DND-41 (cell line): ENCODE results near the gene WTIP.
"Not testable (repeated sequence)": the region's sequence is repeated elsewhere in the genome, so short reads cannot be mapped to it uniquely, and the experiment has no call there.

Experiments used
- ATAC-seq: fragments of 200-7000 bp; cut with Tn5 transposase; 3 replicates; pipeline ENCODE4 v1.9.1; 2021; ENCODE audit warnings: low read depth; ENCODE audit not compliant: insufficient read depth
- DNase-seq: peaks from one replicate; pipeline ENCODE4 v3.0.0-alpha.2; 2020
- H2AFZ ChIP-seq: 2 replicates; pipeline ENCODE4 v1.6.0; 2012; ENCODE audit warnings: low read depth, low read length
- H3K27ac ChIP-seq: 2 replicates; pipeline ENCODE4 v1.5.1; 2012; ENCODE audit warnings: low read length, inconsistent platforms
- H3K27me3 ChIP-seq: fragments of 200-600 bp; sonication (generic); 2 replicates; pipeline ENCODE4 v1.6.0; 2012; ENCODE audit warnings: low read length, mild to moderate bottlenecking, inconsistent platforms; ENCODE audit not compliant: insufficient read depth, poor library complexity
- H3K36me3 ChIP-seq: 2 replicates; pipeline ENCODE4 v1.5.1; 2012; ENCODE audit warnings: low read length, inconsistent platforms; ENCODE audit not compliant: insufficient read depth
- H3K4me1 ChIP-seq: 2 replicates; pipeline ENCODE4 v1.5.1; 2012; ENCODE audit warnings: mild to moderate bottlenecking, low read length; ENCODE audit not compliant: insufficient read depth
- H3K4me2 ChIP-seq: 2 replicates; pipeline ENCODE4 v1.6.0; 2012; ENCODE audit warnings: mild to moderate bottlenecking, moderate library complexity, low read length, inconsistent platforms; ENCODE audit not compliant: insufficient read depth
- H3K4me3 ChIP-seq, 2 experiments: fragments of 200-600 bp in 1 of 2; shearing (Covaris generic) in 1 of 2; 2 replicates each; pipeline ENCODE4 v1.5.1; 2012 to 2016; ENCODE audit warnings: inconsistent platforms in 2 of 2, low read length in 2 of 2, mild to moderate bottlenecking in 2 of 2, low read depth in 1 of 2, moderate library complexity in 1 of 2
- H3K79me2 ChIP-seq: 2 replicates; pipeline ENCODE4 v1.6.0; 2012; ENCODE audit warnings: low read length, inconsistent platforms; ENCODE audit not compliant: insufficient read depth
- H3K9ac ChIP-seq: 2 replicates; pipeline ENCODE4 v1.6.0; 2012; ENCODE audit warnings: low read depth, mild to moderate bottlenecking, inconsistent platforms, low read length, moderate library complexity
- H3K9me3 ChIP-seq: 2 replicates; pipeline ENCODE4 v1.5.1; 2012; ENCODE audit warnings: low read length, moderate library complexity, mild to moderate bottlenecking, inconsistent platforms; ENCODE audit not compliant: insufficient read depth, severe bottlenecking
- H4K20me1 ChIP-seq: 2 replicates; pipeline ENCODE4 v1.6.0; 2012; ENCODE audit warnings: low read length; ENCODE audit not compliant: insufficient read depth
- CTCF ChIP-seq: IDR thresholded peaks from 2 replicates; pipeline ENCODE4 v1.5.1; 2012; ENCODE audit warnings: borderline replicate concordance, low read length, moderate library complexity, mild to moderate bottlenecking; ENCODE audit not compliant: poor library complexity, severe bottlenecking; ENCODE audit errors: extremely low read depth
- EZH2 ChIP-seq: IDR thresholded peaks from 3 replicates; pipeline ENCODE4 v1.6.1; 2012; ENCODE audit warnings: borderline replicate concordance, low read depth, mild to moderate bottlenecking, moderate library complexity, low read length, inconsistent platforms; ENCODE audit not compliant: severe bottlenecking

The WTIP gene

GRCh38 chr19:34448191-34448590, 33.4 kb upstream of the WTIP start:
- H3K27ac ChIP-seq: no peak overlapping the region
- no peaks in the 10 kb centered on the region for H3K9me3 ChIP-seq
- peaks cover 98% of the 10 kb centered on the region for H3K36me3 ChIP-seq
- ATAC-seq: no peak
- no peak overlapping the region for H2AFZ ChIP-seq
- peaks cover 24% of the 10 kb centered on the region for H4K20me1 ChIP-seq
- no peaks in the 10 kb centered on the region for H3K4me1 ChIP-seq
- TF ChIP-seq CTCF (no peak), EZH2 (no peak)
- no peak for DNase-seq
- no peak overlapping the region for H3K4me2 ChIP-seq
- no peak overlapping the region for H3K9ac ChIP-seq
- no peak overlapping the region for H3K4me3 ChIP-seq
- H3K27me3 ChIP-seq: no peaks in the 10 kb centered on the region
- H3K79me2 ChIP-seq: peaks cover 57% of the 10 kb centered on the region

GRCh38 chr19:34452723-34453122, 28.8 kb upstream of the WTIP start:
- Histone ChIP-seq H3K9me3 (no peaks in the 10 kb centered on the region), H3K79me2 (peaks cover 65% of the 10 kb centered on the region), H3K9ac (no peak overlapping the region), H4K20me1 (peaks cover 27% of the 10 kb centered on the region), H3K27me3 (no peaks in the 10 kb centered on the region), H3K4me2 (no peak overlapping the region), H3K27ac (no peak overlapping the region), H2AFZ (no peak overlapping the region), H3K4me1 (no peaks in the 10 kb centered on the region), H3K36me3 (peaks cover 92% of the 10 kb centered on the region), H3K4me3 (no peak overlapping the region)
- DNase-seq: no peak
- ATAC-seq: no peak
- TF ChIP-seq EZH2: no peak
- no peak for TF ChIP-seq CTCF

GRCh38 chr19:34454091-34454490, 27.5 kb upstream of the WTIP start:
- ATAC-seq (no peak), DNase-seq (no peak)
- no peaks in the 10 kb centered on the region for H3K9me3 ChIP-seq
- H3K9ac ChIP-seq: no peak overlapping the region
- H3K36me3 ChIP-seq: peaks cover 93% of the 10 kb centered on the region
- H2AFZ ChIP-seq: no peak overlapping the region
- no peaks in the 10 kb centered on the region for H3K4me1 ChIP-seq
- TF ChIP-seq EZH2 (no peak), CTCF (no peak)
- H3K4me2 ChIP-seq: no peak overlapping the region
- H3K79me2 ChIP-seq: peaks cover 63% of the 10 kb centered on the region
- H3K4me3 ChIP-seq: no peak overlapping the region
- H4K20me1 ChIP-seq: peaks cover 27% of the 10 kb centered on the region
- H3K27me3 ChIP-seq: no peaks in the 10 kb centered on the region
- H3K27ac ChIP-seq: no peak overlapping the region

- Histone ChIP-seq H3K4me1 (no peaks in the 10 kb centered on the region), H3K4me3 (no peak overlapping the region), H3K36me3 (peaks cover 93% of the 10 kb centered on the region), H3K27me3 (no peaks in the 10 kb centered on the region), H4K20me1 (peaks cover 33% of the 10 kb centered on the region), H2AFZ (no peak overlapping the region), H3K9ac (no peak overlapping the region), H3K9me3 (no peaks in the 10 kb centered on the region), H3K4me2 (no peak overlapping the region), H3K79me2 (peaks cover 68% of the 10 kb centered on the region), H3K27ac (no peak overlapping the region)
- ATAC-seq (no peak), DNase-seq (no peak)
- TF ChIP-seq CTCF (no peak), EZH2 (no peak)
Measured at GRCh38 chr19:34454685-34455084, 26.9 kb upstream of the WTIP start.

GRCh38 chr19:34455783-34456480, 25.6 kb upstream of the WTIP start:
- not testable (repeated sequence) for ATAC-seq

More at GRCh38 chr19:34455783-34456480, 25.6 kb upstream of the WTIP start:
- H2AFZ ChIP-seq, H3K9me3 ChIP-seq, H3K4me3 ChIP-seq, H3K9ac ChIP-seq, H3K4me2 ChIP-seq, DNase-seq, H3K27me3 ChIP-seq, H3K4me1 ChIP-seq, H3K27ac ChIP-seq: not testable (repeated sequence)
- peaks cover 93% of the 10 kb centered on the region for H3K36me3 ChIP-seq
- H3K79me2 ChIP-seq: peaks cover 73% of the 10 kb centered on the region
- peaks cover 44% of the 10 kb centered on the region for H4K20me1 ChIP-seq
